Activated naive CD4-positive, alpha-beta T cell treated with anti-CD3 and anti-CD28 coated beads for 36 hours (primary cell): ENCODE measurements around the gene FLT4. TPM values are rescaled to one million over a fixed set of nuclear protein-coding genes. Genes with fewer than 3 reads are reported as not detected.
A peak's percentile ranks its signal among the peaks of the same experiment; 100 is the strongest.
"Not testable (repeated sequence)": the region's sequence is repeated elsewhere in the genome, so short reads cannot be mapped to it uniquely, and the experiment has no call there.

Experiments
- CTCF ChIA-PET: fragments of 350-600 bp; sonication (Branson Sonifier 250); formaldehyde crosslinking; loops from one replicate; lab custom pipeline; 2021; ENCODE audit warnings: antibody characterized with exemption; lab: Charles Lee
- DNase-seq: peaks from one replicate; pipeline ENCODE4 v3.0.0-alpha.2; 2020
- H3K27ac Mint-ChIP-seq: one replicate; pipeline ENCODE4 v1.8.0; 2021; ENCODE audit warnings: mild to moderate bottlenecking, mixed read lengths
- H3K27me3 Mint-ChIP-seq: one replicate; pipeline ENCODE4 v1.8.0; 2021; ENCODE audit warnings: low read depth, mixed read lengths
- H3K36me3 Mint-ChIP-seq: one replicate; pipeline ENCODE4 v1.8.0; 2021; ENCODE audit warnings: low read depth, mixed read lengths
- H3K4me1 Mint-ChIP-seq: one replicate; pipeline ENCODE4 v1.8.0; 2021; ENCODE audit warnings: low read depth, mixed read lengths
- H3K4me3 Mint-ChIP-seq: one replicate; pipeline ENCODE4 v1.8.0; 2021; ENCODE audit warnings: mild to moderate bottlenecking, moderate library complexity, mixed read lengths
- H3K9me3 Mint-ChIP-seq: one replicate; pipeline ENCODE4 v1.8.0; 2021; ENCODE audit warnings: mixed read lengths
- intact Hi-C: fragments of 100-400 bp; cut with micrococcal nuclease; formaldehyde crosslinking; loops from one replicate; pipeline ENCODE4 v1.15.1; 2023
- total RNA-seq, 2 experiments: library from RNA; stranded (reverse); gene quantifications; one replicate each; pipeline ENCODE4 v1.2.3, GENCODE V29; 2021

Gene FLT4
- total RNA-seq, 2 experiments from 2014 or later, result 1.5 to 2.7 TPM

DNA sequence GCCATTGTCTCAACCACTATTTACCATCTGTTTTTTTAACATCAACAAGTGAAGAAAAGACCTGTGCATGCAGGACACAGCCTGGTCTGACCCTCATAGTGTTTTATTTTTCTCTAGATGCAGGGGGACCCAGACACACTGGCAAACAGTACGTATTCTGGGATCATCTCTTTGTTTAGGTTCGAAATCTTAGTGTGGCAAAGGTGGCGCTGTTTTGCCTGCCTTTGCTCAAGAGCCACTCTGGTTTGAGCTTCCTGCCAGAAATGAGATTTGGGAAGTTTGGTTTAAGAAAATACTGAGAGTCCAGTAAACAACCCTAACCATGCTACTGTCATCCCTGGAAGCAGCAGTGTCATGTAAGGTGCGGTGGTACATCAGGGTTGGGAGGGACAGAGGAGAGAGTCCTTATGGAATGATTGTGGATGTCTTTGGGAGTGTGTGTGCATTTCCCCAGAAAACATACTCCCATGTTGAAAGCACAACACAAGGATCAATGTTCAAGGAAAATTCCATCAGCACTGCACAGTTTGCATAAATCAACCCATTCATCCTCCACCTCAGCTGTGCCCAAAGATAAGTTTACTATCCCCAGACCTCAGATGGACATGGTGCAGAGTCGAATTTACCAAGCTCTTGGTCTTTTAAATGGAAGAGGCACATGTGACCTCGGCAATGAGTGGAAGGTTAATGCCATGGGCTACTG, 34.0 kb upstream of the FLT4 start:
- Mint-ChIP-seq H3K9me3 (no peaks in the 10 kb centered on the region), H3K4me1 (peaks cover 39% of the 10 kb centered on the region), H3K27me3 (no peaks in the 10 kb centered on the region), H3K4me3 (no peak overlapping the region), H3K27ac (no peak overlapping the region), H3K36me3 (no peaks in the 10 kb centered on the region)
- intact Hi-C loops, result loop anchor here (10.0 kb wide), 1 partner anchor 151 kb away; no protein-coding TSS in a partner anchor
- CTCF ChIA-PET, result interaction anchor here (0.7 to 2.0 kb wide), 4 partner anchors 10 to 179 kb away, joined by 4 to 8 read pairs (median 5); no protein-coding TSS in a partner anchor
- peak; percentile 30 for DNase-seq

DNA sequence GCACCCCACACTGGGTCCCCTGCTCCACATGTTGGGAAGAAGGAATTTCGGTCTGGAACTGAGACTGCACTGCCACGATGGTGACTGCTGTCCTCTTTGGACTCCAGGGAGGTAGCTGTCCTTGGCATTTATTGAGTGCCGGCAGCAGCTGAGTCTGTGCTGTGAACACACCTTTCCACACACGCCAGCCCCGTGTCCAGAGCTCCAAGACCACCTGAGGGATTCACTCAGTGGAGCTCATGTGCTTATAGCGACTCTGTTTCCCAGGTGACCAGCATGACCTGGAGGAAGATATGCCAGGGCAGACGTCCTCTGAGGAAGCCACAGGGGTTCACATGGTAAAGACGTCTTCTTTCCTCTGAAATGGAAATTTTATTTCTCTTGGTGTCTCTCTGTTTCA, 33.2 kb upstream of the FLT4 start:
- Mint-ChIP-seq H3K27ac (no peak overlapping the region), H3K9me3 (no peaks in the 10 kb centered on the region), H3K36me3 (no peaks in the 10 kb centered on the region), H3K27me3 (no peaks in the 10 kb centered on the region), H3K4me1 (peaks cover 37% of the 10 kb centered on the region), H3K4me3 (no peak overlapping the region)
- CTCF ChIA-PET, result interaction anchor here (0.6 kb wide), 1 partner anchor 590 kb away, joined by 3 read pairs; no protein-coding TSS in a partner anchor
- no peak for DNase-seq
- intact Hi-C loops, result loop anchor here (10.0 kb wide), 1 partner anchor 152 kb away; no protein-coding TSS in a partner anchor

DNA sequence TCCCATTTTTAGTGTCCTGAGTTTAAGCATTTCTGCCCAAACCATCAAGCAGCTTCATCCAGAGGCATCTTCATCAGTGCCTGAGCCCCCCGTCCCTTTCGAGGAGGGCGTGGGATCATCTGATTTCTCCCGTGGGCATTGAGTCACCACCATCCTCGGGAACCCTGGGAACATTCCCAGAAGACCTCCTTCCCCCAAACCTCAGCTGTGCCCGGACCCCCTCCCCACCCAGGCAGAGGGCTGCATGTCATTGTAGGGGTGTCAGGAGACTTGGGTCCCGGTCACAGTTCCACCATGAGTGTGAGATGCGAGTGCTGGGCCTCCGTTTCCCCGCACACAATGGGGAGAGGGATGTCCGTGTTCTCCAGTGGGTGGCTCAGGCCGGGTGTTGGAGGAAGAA, 32.6 kb upstream of the FLT4 start:
- CTCF ChIA-PET, H3K9me3 Mint-ChIP-seq, H3K27ac Mint-ChIP-seq, H3K36me3 Mint-ChIP-seq, DNase-seq, H3K4me3 Mint-ChIP-seq, H3K27me3 Mint-ChIP-seq: not testable (repeated sequence)
- H3K4me1 Mint-ChIP-seq, result peaks cover 37% of the 10 kb centered on the region
- intact Hi-C loops, result loop anchor here (10.0 kb wide), 1 partner anchor 153 kb away; no protein-coding TSS in a partner anchor

DNA sequence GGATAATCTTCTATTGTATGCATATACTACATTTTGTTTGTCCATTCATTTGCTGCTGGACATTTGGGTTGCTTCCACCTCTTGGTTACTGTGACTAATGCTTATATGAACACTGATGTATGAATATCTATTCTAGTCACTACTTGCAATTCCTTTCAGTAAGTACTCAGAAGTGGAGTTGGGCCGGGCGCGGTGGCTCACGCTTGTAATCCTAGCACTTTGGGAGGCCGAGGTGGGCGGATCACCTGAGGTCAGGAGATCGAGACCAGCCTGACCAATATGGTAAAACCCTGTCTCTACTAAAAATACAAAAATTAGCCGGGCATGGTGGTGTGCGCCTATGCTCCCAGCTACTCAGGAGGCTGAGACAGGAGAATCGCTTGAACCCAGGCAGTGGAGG, 28.9 kb upstream of the FLT4 start:
- H3K9me3 Mint-ChIP-seq, H3K27me3 Mint-ChIP-seq, DNase-seq, CTCF ChIA-PET, H3K4me3 Mint-ChIP-seq, H3K36me3 Mint-ChIP-seq, H3K27ac Mint-ChIP-seq, intact Hi-C loops: not testable (repeated sequence)
- H3K4me1 Mint-ChIP-seq, result peaks cover 11% of the 10 kb centered on the region

DNA sequence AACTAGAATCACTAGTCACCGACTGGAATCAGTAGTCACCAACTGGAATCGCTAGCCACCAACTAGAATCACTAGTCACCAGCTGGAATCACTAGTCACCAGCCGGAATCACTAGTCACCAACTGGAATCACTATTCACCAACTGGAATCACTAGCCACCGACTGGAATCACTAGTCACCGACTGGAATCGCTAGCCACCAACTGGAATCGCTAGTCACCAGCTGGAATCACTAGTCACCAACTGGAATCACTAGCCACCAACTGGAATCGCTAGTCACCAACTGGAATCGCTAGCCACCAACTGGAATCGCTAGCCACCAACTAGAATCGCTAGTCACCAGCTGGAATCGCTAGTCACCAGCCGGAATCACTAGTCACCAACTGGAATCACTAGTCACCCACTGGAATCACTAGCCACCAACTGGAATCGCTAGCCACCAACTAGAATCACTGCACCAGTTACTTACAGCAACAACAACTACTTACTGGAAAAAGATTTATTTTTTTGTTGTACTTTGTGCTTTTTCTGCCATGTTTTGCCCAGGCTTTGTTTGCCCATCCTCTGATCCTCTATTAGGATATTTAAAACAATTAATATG, 25.7 kb upstream of the FLT4 start:
- intact Hi-C loops, result no loop called here
- H3K4me3 Mint-ChIP-seq, result peak overlapping the region; percentile 53
- H3K9me3 Mint-ChIP-seq, result no peaks in the 10 kb centered on the region
- CTCF ChIA-PET, result no interaction called here
- peaks cover 11% of the 10 kb centered on the region for H3K4me1 Mint-ChIP-seq
- DNase-seq, result no peak
- H3K36me3 Mint-ChIP-seq, result no peaks in the 10 kb centered on the region
- no peak overlapping the region for H3K27ac Mint-ChIP-seq
- peaks cover 7% of the 10 kb centered on the region for H3K27me3 Mint-ChIP-seq

DNA sequence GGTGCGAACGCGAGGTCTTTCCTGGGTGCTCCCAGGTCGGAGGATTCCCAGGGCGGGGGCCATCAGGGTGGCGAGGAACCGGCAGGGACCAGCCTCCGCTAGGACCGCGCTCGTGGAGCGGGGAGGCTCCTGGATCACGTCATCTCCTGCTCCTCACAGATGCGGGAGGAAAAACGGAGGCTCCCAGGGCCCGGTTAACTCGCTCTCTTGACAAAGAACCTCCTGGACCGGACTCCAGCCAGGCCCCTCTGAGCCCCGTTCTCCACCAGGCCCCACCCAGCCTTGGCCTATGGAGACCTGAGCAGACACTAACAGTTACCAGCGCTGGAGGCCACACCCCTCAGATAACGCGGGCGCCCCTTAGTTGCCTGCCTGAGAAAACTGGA, 24.7 kb upstream of the FLT4 start:
- H3K36me3 Mint-ChIP-seq, H3K27ac Mint-ChIP-seq, CTCF ChIA-PET, H3K27me3 Mint-ChIP-seq, DNase-seq, intact Hi-C loops, H3K9me3 Mint-ChIP-seq: not testable (repeated sequence)
- H3K4me3 Mint-ChIP-seq, result peak overlapping the region; percentile 32
- H3K4me1 Mint-ChIP-seq, result peaks cover 15% of the 10 kb centered on the region

DNA sequence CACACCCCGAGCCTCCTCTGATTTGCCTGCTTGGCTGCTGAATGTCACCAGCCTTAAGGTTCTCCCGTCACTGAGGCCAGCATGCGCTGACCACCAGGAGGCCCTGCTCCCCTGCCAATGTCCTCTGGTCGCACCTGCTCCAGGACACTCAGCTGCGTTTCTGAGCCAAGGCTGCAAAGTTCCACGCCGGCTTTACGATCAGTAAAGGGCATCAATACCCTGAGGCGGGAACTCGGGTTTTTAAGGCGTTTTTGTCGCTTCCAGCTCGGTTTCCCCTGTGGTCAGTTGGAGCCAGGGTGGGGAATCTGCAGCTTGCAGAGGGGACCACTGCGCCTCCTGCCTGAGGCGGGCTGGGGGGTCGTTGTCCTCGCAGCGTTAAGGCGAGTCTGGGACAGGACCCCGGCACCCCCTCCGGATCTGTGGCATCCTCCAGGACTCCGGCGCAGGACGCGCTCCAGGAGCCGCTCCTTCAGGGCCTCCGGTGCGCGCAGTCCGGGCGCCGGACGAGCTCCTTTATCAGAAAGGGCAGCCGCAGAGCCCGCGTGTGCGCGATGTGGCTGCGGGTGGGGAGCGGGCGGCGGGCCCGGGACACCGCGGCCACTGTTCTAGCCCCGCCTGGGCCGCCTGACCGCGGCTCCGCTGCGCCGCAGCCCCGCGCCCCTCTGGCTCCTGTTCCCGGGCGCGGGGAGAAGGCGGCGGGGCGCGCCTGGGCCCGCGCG, 24.1 kb upstream of the FLT4 start:
- H3K4me1 Mint-ChIP-seq, result peaks cover 15% of the 10 kb centered on the region
- H3K27ac Mint-ChIP-seq, result no peak overlapping the region
- CTCF ChIA-PET, result no interaction called here
- H3K27me3 Mint-ChIP-seq, result peaks cover 7% of the 10 kb centered on the region
- peak overlapping the region; percentile 32 for H3K4me3 Mint-ChIP-seq
- H3K36me3 Mint-ChIP-seq, result no peaks in the 10 kb centered on the region
- no peaks in the 10 kb centered on the region for H3K9me3 Mint-ChIP-seq
- DNase-seq, result peak; percentile 29
- intact Hi-C loops, result no loop called here

DNA sequence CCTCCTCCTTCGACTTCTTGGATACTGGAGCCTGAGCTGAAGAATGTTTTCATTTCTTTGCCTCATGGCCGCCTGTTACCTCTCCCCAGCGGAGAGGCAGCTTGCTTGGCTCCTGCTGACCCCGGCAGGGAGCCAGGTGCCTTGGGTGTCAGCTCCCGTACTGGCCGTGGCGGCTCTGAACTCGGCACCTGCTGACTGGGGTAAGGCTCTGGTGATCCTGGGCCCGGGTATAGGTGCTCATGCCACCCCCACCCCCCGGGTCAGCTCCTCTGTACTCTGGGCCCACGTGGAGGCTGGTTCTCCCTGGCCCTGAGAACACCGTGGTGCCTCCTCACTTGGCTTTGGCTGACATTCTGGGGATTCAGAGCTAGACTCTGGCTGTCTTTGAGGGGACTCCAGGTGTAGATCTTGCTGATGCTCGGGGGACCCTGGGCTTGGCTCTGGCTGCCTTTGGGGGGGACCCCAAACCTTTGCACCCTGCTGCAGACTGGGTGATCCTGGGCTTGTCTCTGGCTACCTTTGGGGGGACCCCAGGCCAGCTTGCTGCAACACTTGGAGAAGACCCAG, 22.6 kb upstream of the FLT4 start:
- H3K27me3 Mint-ChIP-seq, H3K27ac Mint-ChIP-seq, H3K4me3 Mint-ChIP-seq, H3K9me3 Mint-ChIP-seq, H3K36me3 Mint-ChIP-seq, DNase-seq, CTCF ChIA-PET, intact Hi-C loops: not testable (repeated sequence)
- peaks cover 15% of the 10 kb centered on the region for H3K4me1 Mint-ChIP-seq

DNA sequence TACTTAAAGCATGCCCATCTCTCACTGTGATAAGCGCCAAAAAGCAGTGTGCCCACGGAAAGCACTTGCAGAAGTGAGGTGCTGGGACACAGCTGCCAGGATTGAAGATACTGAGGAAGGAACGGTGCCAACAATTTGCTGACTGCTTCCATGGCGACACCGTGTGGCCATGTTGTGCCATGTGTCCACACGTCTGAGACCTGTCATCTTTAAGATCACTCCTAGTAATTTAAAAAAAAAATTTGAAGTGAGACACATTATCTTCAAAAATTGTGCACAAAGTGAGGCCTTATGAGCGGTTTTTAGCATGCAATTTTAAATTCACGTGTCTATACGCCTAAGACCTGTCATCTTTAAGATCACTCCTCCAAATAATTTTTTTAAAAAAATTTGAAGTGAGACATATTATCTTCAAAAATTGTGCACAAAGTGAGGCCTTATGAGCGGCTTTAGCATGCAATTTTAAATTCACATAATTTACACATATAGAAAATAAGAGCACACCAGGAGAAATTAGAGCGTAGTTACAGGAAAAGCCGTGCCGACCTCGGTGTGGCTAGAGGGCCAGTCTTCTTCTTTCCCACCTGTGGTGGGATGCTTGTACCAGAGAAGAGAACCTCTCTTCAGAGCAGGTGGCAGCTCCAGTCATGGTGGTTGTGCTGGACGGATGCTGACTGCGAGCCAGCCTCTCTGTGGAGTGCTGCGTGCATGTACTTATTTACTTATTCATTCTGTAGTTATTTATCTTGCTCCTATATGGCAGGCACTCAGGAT, 21.4 kb upstream of the FLT4 start:
- H3K27me3 Mint-ChIP-seq, result peaks cover 7% of the 10 kb centered on the region
- peak overlapping the region; percentile 10 for H3K4me3 Mint-ChIP-seq
- no peaks in the 10 kb centered on the region for H3K9me3 Mint-ChIP-seq
- H3K36me3 Mint-ChIP-seq, result no peaks in the 10 kb centered on the region
- CTCF ChIA-PET, result interaction anchor here (0.6 to 1.6 kb wide), 8 partner anchors 9 to 122 kb away, joined by 3 to 7 read pairs (median 3); no protein-coding TSS in a partner anchor
- intact Hi-C loops, result loop anchor here (1.0 kb wide), 3 partner anchors 48 to 378 kb away; partner anchors contain the start of gene MAPK9
- DNase-seq, result peak; percentile 79
- H3K27ac Mint-ChIP-seq, result no peak overlapping the region
- H3K4me1 Mint-ChIP-seq, result peaks cover 15% of the 10 kb centered on the region

DNA sequence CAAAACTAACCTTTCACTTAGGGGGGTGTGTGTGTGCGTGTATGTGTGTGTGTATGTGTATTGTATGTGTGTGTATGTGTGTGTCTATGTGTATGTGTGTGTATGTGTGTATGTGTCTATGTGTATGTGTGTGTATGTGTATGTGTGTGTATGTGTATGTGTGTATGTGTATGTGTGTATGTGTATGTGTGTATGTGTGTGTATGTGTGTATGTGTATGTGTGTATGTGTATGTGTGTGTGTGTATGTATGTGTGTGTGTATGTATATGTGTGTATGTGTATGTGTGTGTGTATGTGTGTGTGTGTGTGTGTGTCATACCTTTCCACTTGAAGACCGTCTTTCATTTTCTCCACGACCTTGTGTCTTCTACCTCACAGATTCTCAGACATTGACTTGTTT, 20.8 kb upstream of the FLT4 start:
- no peak overlapping the region for H3K27ac Mint-ChIP-seq
- CTCF ChIA-PET, result interaction anchor here (0.6 to 1.6 kb wide), 9 partner anchors 10 to 121 kb away, joined by 3 to 7 read pairs (median 3); no protein-coding TSS in a partner anchor
- H3K4me1 Mint-ChIP-seq, result peaks cover 15% of the 10 kb centered on the region
- H3K27me3 Mint-ChIP-seq, result peaks cover 7% of the 10 kb centered on the region
- no peak for DNase-seq
- intact Hi-C loops, result loop anchor here (1.0 kb wide), 3 partner anchors 48 to 378 kb away; partner anchors contain the start of gene MAPK9
- no peaks in the 10 kb centered on the region for H3K9me3 Mint-ChIP-seq
- no peaks in the 10 kb centered on the region for H3K36me3 Mint-ChIP-seq
- peak overlapping the region; percentile 10 for H3K4me3 Mint-ChIP-seq

DNA sequence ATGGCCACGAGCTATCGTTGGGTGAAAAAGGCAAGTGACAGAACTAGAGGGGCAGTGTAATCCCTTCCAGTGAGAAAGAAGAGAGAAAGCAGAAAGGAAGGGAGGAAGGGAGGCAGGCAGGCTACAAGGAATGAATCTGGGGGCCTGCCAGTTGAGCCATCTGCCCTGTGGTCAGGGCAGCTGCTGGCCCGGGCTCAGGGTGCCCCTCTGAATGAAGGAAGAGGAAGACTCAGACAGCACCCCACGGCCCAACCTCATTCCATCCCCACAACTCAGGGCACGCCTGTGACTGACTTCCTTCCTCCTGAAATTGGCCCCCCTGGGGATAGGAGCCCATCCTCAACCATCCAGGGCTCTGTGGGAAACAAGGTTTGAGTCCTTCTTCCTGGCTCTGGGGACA, 20.3 kb upstream of the FLT4 start:
- no peaks in the 10 kb centered on the region for H3K36me3 Mint-ChIP-seq
- no peak overlapping the region for H3K27ac Mint-ChIP-seq
- CTCF ChIA-PET, result interaction anchor here (1.0 kb wide), 1 partner anchor 51 kb away, joined by 4 read pairs; no protein-coding TSS in a partner anchor
- H3K9me3 Mint-ChIP-seq, result no peaks in the 10 kb centered on the region
- H3K27me3 Mint-ChIP-seq, result peaks cover 4% of the 10 kb centered on the region
- intact Hi-C loops, result loop anchor here (1.0 kb wide), 3 partner anchors 49 to 377 kb away; partner anchors contain the start of gene MAPK9
- DNase-seq, result no peak
- peaks cover 13% of the 10 kb centered on the region for H3K4me1 Mint-ChIP-seq
- H3K4me3 Mint-ChIP-seq, result no peak overlapping the region
